Caki2 (cell line): Measurements from ENCODE around the gene ARNT2. TPM values are rescaled to one million over a fixed set of nuclear protein-coding genes. Genes with fewer than 3 reads are reported as not detected.

Experiments
- DNase-seq: peaks from one replicate; pipeline ENCODE4 v3.0.0-alpha.2; 2015; ENCODE audit warnings: low read depth
- in situ Hi-C: cut with HindIII; loops from 2 replicates; pipeline ENCODE4 v1.10.0; 2016; ENCODE audit warnings: low sequenced_read_pairs, low pct_unique_long_range_greater_than_20kb, mixed read lengths
- total RNA-seq: library from RNA; depleted of rRNA; stranded (reverse); fragments of >200 nt; shearing (Covaris generic); gene quantifications from 2 replicates; pipeline ENCODE4 v1.2.3, GENCODE V29; 2014; ENCODE audit warnings: low replicate concordance

ARNT2 gene
- total RNA-seq, 1 experiment from 2014 or later: 26.3 TPM

DNA sequence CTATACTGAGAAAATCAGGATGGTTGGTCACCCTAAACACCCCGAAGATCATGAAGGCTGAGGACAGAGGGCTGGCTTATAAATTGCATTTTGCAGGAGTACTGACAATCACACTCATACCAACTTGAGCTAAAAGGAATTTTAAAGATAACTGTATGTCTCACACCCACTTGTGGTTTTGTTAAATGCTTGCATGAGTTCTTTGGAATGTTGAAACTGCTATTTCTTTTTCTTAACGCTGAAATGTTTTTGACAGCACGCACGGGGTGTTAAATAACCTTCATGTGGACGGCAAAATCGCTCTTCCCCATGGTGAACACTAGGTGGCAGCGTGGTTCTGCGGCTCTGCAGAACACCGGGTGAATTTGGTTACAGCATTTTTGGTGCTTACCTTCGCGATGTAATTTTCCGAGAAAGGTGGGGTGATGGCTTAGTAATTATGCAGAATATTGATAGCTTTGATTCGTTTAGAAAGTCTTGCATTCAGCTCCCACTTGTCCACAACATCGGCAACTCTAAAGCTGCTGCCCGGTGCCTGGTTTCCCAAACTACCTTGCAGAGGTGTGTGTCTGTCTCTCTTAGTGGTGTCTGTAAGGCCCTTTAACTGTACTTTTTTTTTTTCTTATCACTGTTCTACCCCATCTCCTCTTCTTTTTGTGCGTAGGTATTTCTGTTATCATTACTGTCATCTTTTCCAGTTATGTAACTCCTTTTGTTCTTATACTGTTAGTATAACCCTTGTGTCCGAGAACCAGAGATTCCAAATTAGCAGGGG is 51.7 kb downstream of the ARNT2 start:
- in situ Hi-C loops: no loop called here
- DNase-seq: peak; percentile 78

DNA sequence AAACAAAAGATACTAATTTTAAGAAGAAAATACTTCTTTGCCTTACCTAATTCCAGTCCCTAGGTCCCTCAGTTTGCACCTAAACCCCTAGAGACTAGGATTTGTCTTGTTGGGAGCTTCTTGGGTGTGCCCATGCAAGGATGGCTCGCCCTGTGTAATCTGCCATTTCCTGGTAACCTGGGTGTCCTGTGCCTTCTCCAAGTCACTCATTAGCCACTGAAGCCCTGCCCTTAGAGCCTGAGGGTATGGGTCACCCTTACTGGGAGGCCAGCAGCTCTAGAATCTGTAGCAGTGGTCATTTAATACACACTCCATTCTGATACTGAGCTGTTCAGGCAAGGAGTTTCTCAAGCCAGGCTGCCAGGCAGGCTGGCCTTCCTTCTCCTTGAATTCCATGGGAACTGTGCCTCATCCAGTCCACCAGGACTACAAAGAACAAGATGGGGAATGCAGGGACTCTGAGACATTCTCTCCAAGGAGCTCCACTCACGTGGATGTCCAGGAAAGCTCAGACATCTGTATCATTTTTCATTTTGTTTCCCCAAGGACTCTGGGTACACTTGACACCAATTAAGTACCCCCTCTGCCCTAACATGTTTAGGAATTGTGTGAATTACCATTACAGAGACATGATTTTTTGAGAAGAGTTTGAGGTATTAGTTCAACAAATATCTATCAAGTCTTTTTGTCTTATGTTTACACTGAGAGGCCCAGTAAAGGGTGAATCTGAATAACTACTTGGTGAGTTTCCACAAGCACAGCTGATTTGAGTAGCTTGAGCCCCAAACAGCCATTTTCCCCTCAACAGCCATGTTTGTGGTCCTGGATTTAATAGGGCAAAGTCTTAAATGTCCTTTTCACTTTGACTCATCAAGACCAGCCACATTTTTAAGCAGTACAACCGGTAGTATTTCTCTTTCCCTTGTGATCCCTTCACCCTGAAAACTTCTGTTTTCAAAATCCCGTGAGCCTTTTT is 52.6 kb downstream of the ARNT2 start:
- peak; percentile 28 for DNase-seq
- in situ Hi-C loops: no loop called here

DNA sequence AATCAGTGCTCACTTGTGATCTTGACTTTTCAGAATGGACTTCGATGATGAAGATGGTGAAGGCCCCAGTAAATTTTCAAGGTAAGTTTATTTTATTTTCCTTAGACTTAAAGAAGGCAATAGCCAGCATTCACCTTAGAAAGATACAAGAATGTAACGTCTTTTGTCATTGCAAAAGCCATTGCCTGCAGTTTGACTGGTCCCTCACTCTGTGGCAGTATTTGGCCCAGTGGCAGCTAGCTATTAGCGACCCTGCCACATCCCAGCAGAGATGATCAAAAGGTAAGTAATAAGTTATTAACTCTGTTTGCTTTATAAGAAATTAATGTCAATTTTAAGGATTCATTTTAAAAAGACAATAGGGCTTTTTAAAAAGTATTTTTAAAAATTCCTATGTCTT is 53.7 kb downstream of the ARNT2 start:
- in situ Hi-C loops: no loop called here
- DNase-seq: no peak

DNA sequence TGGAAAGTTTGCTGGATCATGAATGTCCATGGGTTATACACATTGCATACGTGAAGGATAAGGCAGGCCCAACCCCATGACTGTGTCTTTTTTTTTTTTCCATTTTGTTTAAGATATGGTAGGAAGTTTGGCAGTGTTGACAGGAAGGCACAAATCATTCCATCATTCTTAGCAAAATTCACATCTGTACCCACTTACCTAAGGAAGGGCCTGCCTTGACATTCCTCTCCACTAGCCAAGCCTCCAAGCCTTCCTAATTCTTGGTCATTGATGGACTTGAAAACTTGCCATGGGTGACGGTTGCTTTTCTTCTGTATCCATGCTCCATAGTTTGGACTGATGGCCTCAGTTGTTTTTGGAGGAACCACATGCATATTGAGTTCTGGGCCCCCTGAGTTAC is 54.4 kb downstream of the ARNT2 start:
- DNase-seq: no peak
- in situ Hi-C loops: no loop called here

DNA sequence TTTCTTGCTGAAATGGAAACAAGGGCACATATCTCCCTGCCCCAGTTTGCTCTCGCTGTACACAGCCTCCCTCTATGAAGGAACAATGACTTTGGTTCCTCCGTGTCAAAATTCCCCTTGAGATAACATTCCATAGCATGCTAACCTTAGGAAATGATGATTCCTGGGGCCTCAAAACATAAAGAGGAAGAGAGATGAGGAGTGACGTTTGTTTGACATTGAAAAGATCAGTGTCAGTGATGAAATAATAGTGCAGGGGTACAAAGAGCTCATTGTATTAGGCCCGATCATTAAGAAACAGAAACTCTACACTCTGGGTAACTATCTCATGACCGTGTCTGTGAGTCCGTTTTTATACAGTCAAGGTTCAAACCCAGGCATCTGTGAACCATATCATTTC is 55.2 kb downstream of the ARNT2 start:
- no peak for DNase-seq
- in situ Hi-C loops: no loop called here

DNA sequence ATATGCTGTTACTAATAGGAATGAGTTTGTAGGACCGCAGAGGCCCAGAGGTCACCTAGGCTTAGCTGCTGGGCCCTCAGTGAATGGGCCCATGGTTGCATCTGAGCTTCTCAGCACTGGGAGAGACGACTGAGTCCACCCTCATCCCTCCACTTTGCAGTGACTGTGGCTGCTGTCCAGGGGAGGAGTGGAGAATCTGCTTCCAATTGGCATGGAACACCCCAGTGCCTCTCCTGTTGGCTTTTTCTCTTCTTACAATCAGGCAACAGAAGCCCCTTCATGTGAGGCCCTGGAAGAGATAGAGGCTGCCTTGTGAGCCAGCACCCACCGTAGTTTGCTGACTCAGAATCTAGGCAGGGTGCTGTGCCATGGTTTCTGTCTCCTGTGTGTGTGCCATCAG is 55.6 kb downstream of the ARNT2 start:
- DNase-seq: no peak
- in situ Hi-C loops: no loop called here

DNA sequence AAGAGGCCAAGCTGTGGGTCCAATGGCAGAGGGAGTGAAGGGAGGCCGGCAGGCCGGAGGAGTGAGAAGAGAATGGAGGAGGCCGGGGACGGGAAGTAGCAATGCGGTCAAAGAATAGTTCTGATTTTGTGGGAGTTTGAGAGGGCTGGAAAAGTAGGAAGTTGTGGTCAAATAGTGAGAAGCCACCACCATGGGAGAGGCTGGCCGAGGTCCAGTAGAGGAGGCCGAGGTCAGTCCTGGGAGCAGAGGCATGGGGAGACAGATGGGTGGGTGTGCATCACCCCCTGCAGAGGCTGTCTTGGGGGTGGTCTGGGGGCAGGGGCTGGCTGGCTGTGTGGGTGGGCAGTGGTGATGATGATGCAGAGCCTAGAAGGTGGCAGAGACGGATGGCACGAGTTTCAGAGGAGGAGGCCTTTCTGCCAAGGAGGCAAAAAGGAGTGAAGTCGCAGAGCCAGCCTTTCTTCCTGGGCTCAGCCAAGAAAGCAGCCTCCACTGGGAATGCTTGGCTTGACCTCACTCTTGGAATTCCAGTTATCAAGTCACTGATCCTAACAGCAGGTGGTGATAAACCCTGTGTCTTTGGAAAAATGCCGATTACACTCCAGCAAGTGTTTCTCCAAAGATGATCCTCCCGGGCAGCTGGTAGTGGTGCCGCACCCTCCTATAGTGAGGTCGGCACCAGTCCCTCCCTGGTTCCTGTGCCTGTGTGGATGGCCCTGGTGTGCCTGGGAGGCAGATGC is 57.3 kb downstream of the ARNT2 start:
- no peak for DNase-seq
- in situ Hi-C loops: no loop called here

DNA sequence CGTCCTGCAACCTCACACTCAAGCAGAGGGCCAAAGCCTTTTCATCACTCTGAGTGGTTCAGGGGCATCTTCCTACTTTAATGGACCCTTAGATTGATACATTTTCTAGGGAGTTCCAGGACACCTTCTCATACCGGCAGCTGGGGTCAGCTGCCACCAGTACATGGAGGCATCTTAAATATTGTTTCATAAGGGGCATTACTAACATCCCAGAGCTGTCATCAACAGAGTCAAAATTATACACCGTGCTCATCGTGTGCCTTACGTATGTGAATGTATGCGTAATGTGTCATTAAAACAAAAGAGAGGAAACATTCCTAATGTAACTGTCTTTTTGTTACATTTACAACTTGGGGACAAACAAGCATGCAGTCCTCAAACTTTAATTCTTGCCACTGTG is 57.9 kb downstream of the ARNT2 start:
- in situ Hi-C loops: no loop called here
- no peak for DNase-seq

DNA sequence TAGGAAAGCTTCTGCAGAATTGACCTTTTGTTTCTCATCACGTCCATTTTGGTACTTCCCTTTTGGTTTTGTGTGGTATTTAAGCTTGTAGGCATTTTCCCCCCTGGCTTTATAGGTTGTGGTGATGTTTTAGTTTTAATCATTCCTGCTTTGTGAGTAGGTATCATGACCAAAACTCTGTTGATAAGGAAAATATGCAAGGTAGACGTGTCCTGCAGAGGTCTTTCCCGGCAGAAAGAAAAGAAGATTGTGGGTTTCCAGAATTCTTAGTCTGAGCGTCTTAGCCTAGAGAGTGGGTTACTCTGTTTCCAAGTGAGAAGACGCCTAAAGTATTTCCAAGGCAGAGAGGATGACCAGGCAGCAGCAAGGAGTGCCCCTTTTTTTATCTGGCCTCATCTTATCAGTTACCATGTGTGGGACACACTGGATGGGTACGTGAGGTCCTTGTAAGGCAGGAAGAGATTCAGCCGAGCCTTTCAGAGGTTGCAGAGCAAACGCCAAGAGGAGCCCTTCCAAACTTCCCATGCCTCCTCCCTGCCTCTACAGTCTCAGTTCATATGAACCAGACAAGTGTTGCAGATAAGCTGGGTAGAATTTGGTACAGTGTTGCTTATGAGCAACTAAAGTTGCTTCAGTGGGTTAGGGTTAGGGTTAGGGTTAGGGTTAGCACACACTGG is 58.8 kb downstream of the ARNT2 start:
- DNase-seq: no peak
- in situ Hi-C loops: no loop called here

DNA sequence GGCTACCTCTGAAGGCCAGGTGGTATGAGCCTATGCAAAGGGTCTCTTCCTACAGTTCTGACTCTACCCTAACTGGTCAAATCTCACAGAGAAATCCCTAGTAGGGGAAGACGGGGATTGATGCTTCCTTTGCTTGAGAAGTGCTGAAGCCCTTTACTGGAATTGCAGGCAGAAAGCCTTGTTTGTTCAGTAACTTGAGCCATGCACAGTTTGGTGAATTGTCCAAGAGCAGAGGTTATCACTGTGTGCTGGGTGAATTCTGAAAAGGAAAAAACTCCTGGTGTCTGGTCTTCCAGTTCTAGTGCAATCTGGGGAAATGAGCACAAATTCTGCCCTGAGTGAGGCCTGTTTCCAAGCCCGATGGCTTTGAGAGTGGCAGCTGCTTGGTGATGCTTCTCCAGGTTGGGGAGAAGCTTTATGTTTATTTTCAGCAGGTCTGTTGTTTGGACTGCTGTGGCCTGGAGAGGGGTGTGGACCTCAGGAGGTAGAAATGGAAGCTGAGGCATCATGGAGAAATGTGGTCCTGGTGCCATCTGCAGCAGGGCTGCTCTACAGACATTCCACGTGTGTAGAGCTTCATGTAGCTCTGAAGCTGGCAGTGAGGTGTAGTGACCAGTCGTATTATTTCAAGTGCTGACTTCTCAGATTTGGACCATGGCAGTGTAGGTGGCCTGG is 60.9 kb downstream of the ARNT2 start:
- in situ Hi-C loops: no loop called here

DNA sequence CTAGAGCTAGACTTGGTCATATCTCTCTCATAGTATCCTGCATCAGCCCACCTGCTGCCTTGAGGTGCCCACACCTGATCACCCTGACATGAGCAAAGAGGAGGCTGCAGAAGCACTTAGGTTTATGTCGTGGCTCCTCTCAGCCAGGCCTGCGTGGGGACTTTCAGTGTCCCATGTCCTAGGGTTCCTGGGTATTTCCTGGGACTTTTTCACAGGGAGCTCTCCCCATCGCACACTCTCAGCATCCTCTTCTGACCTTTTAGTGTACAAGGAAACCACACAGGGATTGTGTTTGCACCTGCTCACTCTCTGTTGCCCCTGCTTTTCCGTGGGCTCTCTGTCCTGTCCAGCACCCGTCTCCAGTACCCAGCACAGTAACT is 61.4 kb downstream of the ARNT2 start:
- DNase-seq: no peak
- in situ Hi-C loops: no loop called here

More for the DNA sequence above, 60.9 kb downstream of the ARNT2 start:
- no peak for DNase-seq

DNA sequence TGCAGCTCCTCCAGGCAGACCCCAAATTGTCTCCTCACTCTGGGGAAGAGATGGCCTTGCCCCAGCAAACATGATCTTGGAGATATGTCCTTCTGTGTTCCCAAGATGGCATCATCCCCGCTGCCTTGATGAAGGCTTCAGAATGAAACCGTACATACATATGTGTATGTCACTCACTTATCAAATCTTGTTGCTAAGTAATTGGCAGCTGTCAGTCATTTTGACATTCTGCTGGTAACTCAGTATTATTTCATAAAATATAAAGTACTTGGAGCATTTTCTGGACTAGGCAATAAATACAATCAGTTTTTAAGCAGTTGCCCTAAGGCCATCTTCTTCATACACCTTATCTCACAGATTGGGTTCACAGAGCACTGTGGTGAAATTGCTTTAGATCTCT is 62.4 kb downstream of the ARNT2 start:
- in situ Hi-C loops: no loop called here
- no peak for DNase-seq

DNA sequence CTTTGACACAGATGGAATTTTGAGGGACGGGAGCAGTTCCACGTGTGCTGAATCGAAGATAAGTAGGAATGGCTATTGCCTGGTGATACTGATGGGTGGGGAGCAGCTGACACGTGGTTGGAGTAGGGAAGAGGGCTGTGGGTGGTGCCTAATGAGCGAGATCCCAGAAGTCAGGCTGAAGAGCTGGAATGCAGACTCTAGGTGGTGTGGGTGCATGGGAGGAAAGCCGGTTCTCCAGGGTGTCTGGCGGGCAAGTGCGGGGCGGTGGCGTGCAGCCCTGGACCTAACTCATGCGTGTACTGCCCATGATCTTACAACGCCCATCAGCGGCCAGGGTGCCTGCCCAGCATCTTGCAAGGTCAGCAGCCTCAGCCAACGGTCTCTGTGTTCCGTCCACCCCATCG is 63.1 kb downstream of the ARNT2 start:
- in situ Hi-C loops: no loop called here
- no peak for DNase-seq

DNA sequence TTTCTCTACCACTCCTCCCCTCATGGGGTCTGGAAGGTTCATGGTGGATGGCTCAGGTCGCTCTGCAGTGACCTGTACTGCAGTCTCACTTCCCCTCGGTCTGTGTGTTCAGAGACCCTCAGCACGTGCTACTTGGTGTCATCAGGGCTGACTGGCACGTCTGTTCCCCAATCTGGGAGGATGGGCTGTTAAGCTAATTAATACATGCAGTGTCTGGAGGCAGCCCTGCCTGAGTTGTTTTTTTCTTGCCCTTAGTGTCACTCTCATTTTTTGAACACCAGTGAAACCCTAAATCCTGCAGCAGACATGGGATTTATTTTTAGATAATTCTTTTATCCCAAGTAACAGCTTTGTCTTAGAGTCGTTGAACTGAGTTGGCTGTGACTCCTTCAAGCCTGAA is 64.6 kb downstream of the ARNT2 start:
- no peak for DNase-seq
- in situ Hi-C loops: no loop called here

DNA sequence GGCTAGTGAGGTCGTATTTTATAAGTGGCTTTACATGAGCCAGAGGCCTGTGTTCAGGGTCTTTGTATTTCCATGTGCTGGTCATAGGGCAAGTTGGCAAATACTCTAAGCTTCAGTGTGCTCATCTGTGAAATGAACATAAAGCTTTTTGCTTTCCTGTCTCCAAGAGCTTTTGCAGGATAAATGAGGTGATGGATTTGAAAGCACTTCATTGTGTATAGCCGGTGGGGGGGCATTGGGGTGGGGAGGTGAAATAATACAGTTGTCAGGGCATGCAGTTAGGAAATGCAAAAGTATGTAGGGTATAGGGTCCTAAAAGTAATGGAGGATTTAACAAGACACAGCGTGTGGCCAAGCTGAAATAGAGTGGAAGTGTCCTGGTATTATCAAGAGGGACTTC is 67.7 kb downstream of the ARNT2 start:
- DNase-seq: no peak
- in situ Hi-C loops: no loop called here

DNA sequence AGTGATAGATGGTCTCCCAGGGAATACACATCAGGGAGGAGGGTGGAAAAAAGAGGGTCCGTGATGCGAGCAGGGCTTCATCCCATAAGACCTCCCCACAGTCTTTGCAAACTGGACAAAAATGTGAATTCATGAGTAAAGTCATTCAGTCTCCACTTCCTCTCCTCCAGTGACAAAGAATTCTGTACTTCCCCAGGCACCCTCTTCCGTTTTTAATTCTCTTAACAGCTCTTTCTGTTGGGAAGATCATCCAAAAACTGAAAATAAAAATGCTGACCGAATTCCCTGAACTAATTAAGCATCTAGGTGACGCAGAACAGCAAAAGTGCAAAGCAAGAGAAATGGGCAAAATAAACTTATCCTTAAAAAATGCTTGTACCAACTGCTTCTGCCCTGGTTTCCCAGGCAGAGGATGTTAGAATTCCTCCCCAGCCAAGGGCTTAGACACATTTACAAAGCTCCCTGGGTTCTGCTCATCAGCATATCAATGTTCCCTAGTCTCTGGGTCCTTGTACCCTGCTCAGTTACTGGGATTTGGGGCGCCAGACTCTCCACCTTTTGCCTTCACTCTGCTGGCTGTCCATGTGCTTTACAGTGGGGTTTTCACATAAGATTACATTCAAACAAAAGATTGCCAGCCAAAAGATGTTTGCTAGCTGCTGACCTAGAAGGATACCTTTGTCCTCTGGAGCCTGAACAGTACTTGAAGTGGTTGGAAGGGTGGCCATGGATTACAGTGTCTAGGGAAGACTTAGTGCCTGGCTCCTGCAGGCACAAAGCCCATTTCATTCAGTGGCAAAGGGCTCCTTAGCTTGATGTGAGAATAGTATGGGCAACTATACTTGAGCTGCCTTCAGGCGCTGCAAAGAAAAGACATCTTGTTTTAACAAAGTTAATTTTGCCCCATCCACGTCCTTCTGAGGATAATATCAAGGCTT is 69.4 kb downstream of the ARNT2 start:
- in situ Hi-C loops: no loop called here
- no peak for DNase-seq
